K562 (cell line): ENCODE results near the gene XBP1. TPM values are rescaled to one million over a fixed set of nuclear protein-coding genes. Genes with fewer than 3 reads are reported as not detected.

Source experiments
- ATAC-seq: fragments of 200-7000 bp; cut with Tn5 transposase; 3 replicates; pipeline ENCODE4 v1.9.1; 2020; ENCODE audit warnings: moderate library complexity
- BruUV-seq: library from RNA; stranded (reverse); fragments of 400-500 nt; replicated peaks from 2 replicates; lab custom pipeline; 2021; lab: Mats Ljungman, UMichigan
- CTCF ChIA-PET: fragments of 300-600 bp; formaldehyde crosslinking; extraction: SDS; loops from one replicate; lab custom pipeline; 2021; ENCODE audit warnings: low intra/inter-chr PET ratio; lab: Yijun Ruan, JAX
- POLR2A ChIA-PET: fragments of 300-600, 350-650 bp; sonication (Branson Sonifier 250); formaldehyde crosslinking; extraction: SDS; loops from one replicate; lab custom pipeline; 2021; ENCODE audit warnings: antibody characterized with exemption, inconsistent platforms; lab: Yijun Ruan, JAX
- DNase-seq, 4 experiments: peaks; one replicate each; pipeline versions ENCODE4 v3.0.0 to v3.0.0-alpha.2; 2011 to 2018; ENCODE audit warnings: low spot score in 3 of 4, mixed read lengths in 3 of 4; ENCODE audit errors: extremely low read depth in 1 of 4
- FAIRE-seq: peaks from 2 replicates; lab custom pipeline; 2011; peaks lifted over from hg19 to GRCh38; lab: Jason Lieb, UNC
- H2AFZ ChIP-seq: 2 replicates; pipeline ENCODE4 v1.6.0; 2011; ENCODE audit warnings: low read depth, low read length, control low read depth, inconsistent platforms
- H3K27ac ChIP-seq: fragments of 200-600 bp; 3 replicates; pipeline ENCODE4 v1.8.0; 2011; ENCODE audit warnings: low read depth, mild to moderate bottlenecking, control low read depth, inconsistent platforms, low read length, moderate library complexity, mixed read lengths; ENCODE audit errors: extremely low read depth
- H3K27me3 ChIP-seq, 2 experiments: fragments of 300-600 bp in 1 of 2; 2 replicates in 1 of 2; 3 replicates in 1 of 2; pipeline versions ENCODE4 v1.6.0 to v1.8.0; 2011; ENCODE audit warnings: inconsistent platforms in 2 of 2, low read length in 2 of 2, mild to moderate bottlenecking in 1 of 2, mixed read lengths in 1 of 2, moderate library complexity in 1 of 2; ENCODE audit not compliant: control insufficient read depth in 2 of 2, insufficient read depth in 2 of 2
- H3K36me3 ChIP-seq: fragments of 300-600 bp; 3 replicates; pipeline ENCODE4 v1.8.0; 2011; ENCODE audit warnings: mild to moderate bottlenecking, low read length, inconsistent platforms; ENCODE audit not compliant: control insufficient read depth, insufficient read depth
- H3K4me1 ChIP-seq, 2 experiments: fragments of 200-600 bp in 1 of 2; replicated peaks in 1 of 2; 2 replicates in 1 of 2; 3 replicates in 1 of 2; pipeline versions ENCODE4 v1.5.1 to v1.8.0; 2011; ENCODE audit warnings: inconsistent platforms in 2 of 2, low read length in 2 of 2, mild to moderate bottlenecking in 1 of 2, mixed read lengths in 1 of 2, moderate library complexity in 1 of 2; ENCODE audit not compliant: control insufficient read depth in 2 of 2, insufficient read depth in 2 of 2
- H3K4me2 ChIP-seq: 2 replicates; pipeline ENCODE4 v1.6.1; 2011; ENCODE audit warnings: low read length, control low read depth, inconsistent platforms, mixed read lengths; ENCODE audit not compliant: insufficient read depth
- H3K4me3 ChIP-seq: fragments of 200-600 bp; sonication (generic), shearing (Covaris generic); 2 replicates; pipeline ENCODE4 v1.5.1; 2016; ENCODE audit warnings: control low read depth, inconsistent platforms
- H3K79me2 ChIP-seq: fragments of 200-600 bp; 3 replicates; pipeline ENCODE4 v1.8.0; 2011; ENCODE audit warnings: low read length, inconsistent platforms; ENCODE audit not compliant: control insufficient read depth, insufficient read depth
- H3K9ac ChIP-seq, 2 experiments: 2 replicates each; pipeline versions ENCODE4 v1.6.0 to v1.6.1; 2011; ENCODE audit warnings: low read depth in 2 of 2, low read length in 2 of 2, control low read depth in 1 of 2, inconsistent platforms in 1 of 2, mild to moderate bottlenecking in 1 of 2, mixed read lengths in 1 of 2; ENCODE audit not compliant: insufficient read depth in 1 of 2
- H3K9me1 ChIP-seq: one replicate; pipeline ENCODE4 v1.6.0; 2011; ENCODE audit warnings: inconsistent platforms, mild to moderate bottlenecking, low read length, moderate library complexity; ENCODE audit not compliant: control insufficient read depth, insufficient read depth
- H3K9me3 ChIP-seq: replicated peaks from 2 replicates; pipeline ENCODE4 v1.5.1; 2011; ENCODE audit warnings: low read depth, low read length, inconsistent platforms; ENCODE audit not compliant: control insufficient read depth, insufficient read depth
- H4K20me1 ChIP-seq: replicated peaks from 2 replicates; pipeline ENCODE4 v1.6.1; 2011; ENCODE audit warnings: low read length, inconsistent platforms, mixed read lengths; ENCODE audit not compliant: control insufficient read depth, insufficient read depth
- C11orf30 ChIP-seq: fragments of 450-650 bp; IDR thresholded peaks from 2 replicates; pipeline ENCODE4 v1.6.1; 2016; ENCODE audit warnings: low read depth, mild to moderate bottlenecking
- DIDO1 ChIP-seq: fragments of 450-650 bp; IDR thresholded peaks from 2 replicates; pipeline ENCODE4 v1.6.1; 2016; ENCODE audit warnings: low read depth, missing biosample characterization, missing genetic modification characterization
- FOSL1 ChIP-seq: fragments of 200-800 bp; sonication (Bioruptor generic); conservative IDR thresholded peaks from 2 replicates; pipeline ENCODE4 v1.6.1; 2016; ENCODE audit warnings: missing genetic modification characterization, missing compliant biosample characterization
- MTA1 ChIP-seq: fragments of 450-650 bp; IDR thresholded peaks from 2 replicates; pipeline ENCODE4 v1.6.1; 2017; ENCODE audit warnings: borderline replicate concordance
- NFXL1 ChIP-seq: fragments of 450-650 bp; formaldehyde crosslinking; IDR thresholded peaks from 2 replicates; pipeline ENCODE4 v1.4.0; 2021; ENCODE audit warnings: mild to moderate bottlenecking
- RAD51 ChIP-seq: fragments of 450-650 bp; IDR thresholded peaks from 2 replicates; pipeline ENCODE4 v1.7.1; 2016; ENCODE audit warnings: low read depth, mild to moderate bottlenecking, borderline replicate concordance
- RCOR1 ChIP-seq, 2 experiments: IDR thresholded peaks; 2 replicates each; pipeline ENCODE4 v1.6.1; 2012; ENCODE audit warnings: low read depth in 2 of 2, low read length in 2 of 2, borderline replicate concordance in 1 of 2, improper control_type of control experiment in 1 of 2
- SIRT6 ChIP-seq: IDR thresholded peaks from one replicate; pipeline ENCODE4 v1.6.1; 2012; ENCODE audit warnings: low read depth, mild to moderate bottlenecking, control low read depth, inconsistent platforms, low read length, moderate library complexity
- SRSF3 ChIP-seq: fragments of 200-400 bp; formaldehyde crosslinking; IDR thresholded peaks from 2 replicates; pipeline ENCODE4 v1.6.1; 2016; ENCODE audit warnings: mild to moderate bottlenecking, low read length, moderate library complexity; ENCODE audit not compliant: insufficient read depth
- SRSF9 ChIP-seq: fragments of 200-400 bp; formaldehyde crosslinking; IDR thresholded peaks from 2 replicates; pipeline ENCODE4 v1.6.1; 2017; ENCODE audit warnings: low read depth, low read length, borderline replicate concordance
- ZFX ChIP-seq: sonication (generic); formaldehyde crosslinking; IDR thresholded peaks from 2 replicates; pipeline ENCODE4 v1.8.0; 2022; ENCODE audit warnings: mild to moderate bottlenecking, missing genetic modification reagents, moderate library complexity
- ZKSCAN8 ChIP-seq: fragments of 200-800 bp; sonication (Bioruptor generic); IDR thresholded peaks from 2 replicates; pipeline ENCODE4 v1.6.1; 2016; ENCODE audit warnings: missing genetic modification characterization, missing compliant biosample characterization
- ZNF124 ChIP-seq: sonication (generic); formaldehyde crosslinking; IDR thresholded peaks from 2 replicates; pipeline ENCODE4 v1.8.1; 2022; ENCODE audit warnings: missing genetic modification reagents
- ZNF354B ChIP-seq: fragments of 250-450 bp; sonication (Bioruptor Pico); IDR thresholded peaks from 2 replicates; pipeline ENCODE4 v1.4.0; 2020
- ZNF445 ChIP-seq: fragments of 250-450 bp; sonication (Bioruptor Pico); IDR thresholded peaks from 2 replicates; pipeline ENCODE4 v1.4.0; 2020; ENCODE audit warnings: low read depth, mild to moderate bottlenecking, moderate library complexity
- WGBS: fragments of 100-300 bp; shearing (Covaris generic); methylation state at CpG from one replicate; pipeline ENCODE4 v1.1.6; 2016; ENCODE audit warnings: low coverage, mixed read lengths; ENCODE audit not compliant: insufficient coverage; ENCODE audit errors: missing lambda C conversion rate; 5-methylcytosine and 5-hydroxymethylcytosine counted together
- in situ Hi-C: fragments of 300-500 bp; cut with MboI; formaldehyde crosslinking; loops from 4 replicates; pipeline ENCODE4 v1.15.0; 2018; ENCODE audit warnings: inconsistent platforms, mixed read lengths
- intact Hi-C: fragments of 100-400 bp; cut with micrococcal nuclease; formaldehyde crosslinking; loops from 2 replicates; pipeline ENCODE4 v1.14.2; 2022
- polyA plus RNA-seq, 8 experiments: library from polyadenylated mRNA; depleted of rRNA in 4 of 8; stranded (reverse) in 5 of 8; unstranded in 3 of 8; fragments of >200 nt; fragmentation: Nextera tagmentation in 2 of 8; fragmentation: Illumina TruSeq in 1 of 8; extraction: Ambion mirVana in 2 of 8; extraction: Trizol in 1 of 8; gene quantifications; 2 replicates each; pipeline versions ENCODE4 v1.2.1 to v1.2.3, GENCODE V29; 2011 to 2014; ENCODE audit warnings: inconsistent platforms in 1 of 8, missing spikeins in 1 of 8
- total RNA-seq, 7 experiments: library from RNA; depleted of rRNA in 6 of 7; stranded (reverse); fragments of >200 nt in 6 of 7; fragmentation: Illumina TruSeq in 2 of 7; extraction: Trizol in 2 of 7; gene quantifications; 2 replicates each; pipeline versions ENCODE4 v1.2.1 to v1.2.3, GENCODE V29; 2011 to 2021; ENCODE audit warnings: low replicate concordance in 1 of 7
- TF ChIP-seq, protein P1 (sequence below): fragments of 450-650 bp; formaldehyde crosslinking; IDR thresholded peaks from 2 replicates; pipeline ENCODE4 v1.4.0; 2020; ENCODE audit warnings: mild to moderate bottlenecking, moderate library complexity
- TF ChIP-seq, protein P2 (sequence below): sonication (generic); formaldehyde crosslinking; IDR thresholded peaks from 2 replicates; pipeline ENCODE4 v1.8.0; 2022; ENCODE audit warnings: mild to moderate bottlenecking, missing genetic modification reagents, borderline replicate concordance
- TF ChIP-seq, protein P3 (sequence below): IDR thresholded peaks from 2 replicates; pipeline ENCODE4 v1.6.1; 2014; ENCODE audit warnings: antibody characterized with exemption

Gene XBP1
- total and polyA plus RNA-seq, 9 of the 15 experiments (the other 6 are each of a cell fraction or from before 2014, with no cell fraction given): 25.0 to 218 (median 94.6) TPM

DNA sequence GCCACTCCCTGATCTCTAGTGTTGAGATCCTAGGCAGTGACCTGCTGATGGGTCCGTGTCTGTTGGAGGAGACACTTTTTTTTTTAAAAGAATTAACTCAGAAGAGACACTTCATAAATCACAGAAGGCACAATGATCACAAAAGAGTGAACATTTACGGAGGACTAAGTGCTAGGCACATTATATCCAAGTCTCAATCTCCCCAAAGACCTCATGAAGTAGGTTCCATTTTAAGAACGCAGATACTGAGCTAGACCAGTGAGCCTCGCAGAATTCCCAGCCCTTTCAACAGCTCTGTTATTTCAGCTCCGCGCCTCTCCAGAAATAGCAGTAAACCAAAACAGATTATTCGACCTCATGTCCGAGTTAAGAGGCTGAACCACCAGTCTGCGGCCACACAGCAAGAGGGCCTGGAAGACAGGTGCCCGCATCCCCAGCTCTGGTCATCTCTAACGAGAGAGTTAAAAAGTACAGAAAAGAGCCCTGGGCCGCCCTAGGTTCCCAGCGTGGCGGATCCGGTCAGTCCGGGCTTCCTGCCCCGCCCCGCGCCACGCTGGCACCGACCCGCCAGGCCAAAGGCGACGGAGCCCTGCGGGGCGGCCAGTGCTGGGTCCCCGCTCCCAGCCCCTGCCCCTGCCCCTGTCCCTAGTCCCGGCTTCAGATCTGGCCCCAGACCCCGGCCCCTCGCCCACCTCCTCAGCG is 612 bp downstream of the XBP1 start:
- Histone ChIP-seq H3K27me3 (no peaks in the 10 kb centered on the region), H4K20me1 (peaks cover 16% of the 10 kb centered on the region), H2AFZ (no peak overlapping the region), H3K9me3 (no peaks in the 10 kb centered on the region), H3K9me1 (no peaks in the 10 kb centered on the region), H3K27ac (peak overlapping the region; percentile 98), H3K9ac (peak overlapping the region; percentile 96 to 97), H3K79me2 (peaks cover 77% of the 10 kb centered on the region), H3K4me3 (peak overlapping the region; percentile 98), H3K36me3 (peaks cover 41% of the 10 kb centered on the region), H3K4me2 (peak overlapping the region; percentile 82), H3K4me1 (peaks cover 8 to 9% of the 10 kb centered on the region in 2 experiments; a peak in 3 of 5 replicates)
- in situ Hi-C loops: no loop called here
- FAIRE-seq (no peak), ATAC-seq (peak; percentile 69), DNase-seq (peak; percentile 51 to 64 (median 58))
- TSS peak; percentile 42 for BruUV-seq
- ChIA-PET POLR2A (interaction anchor here (0.5 to 9.9 kb wide), 24 partner anchors 12 to 723 kb away, joined by 3 to 109 read pairs (median 4); partner anchors contain the start of genes CCDC117, CHEK2, EMID1 and EWSR1), CTCF (no interaction called here)
- WGBS: 0% methylated on average over 12 of the region's 31 CpGs
- intact Hi-C loops: no loop called here
- TF ChIP-seq SRSF3 (no peak), ZNF124 (CRISPR knock-in tag) (no peak), ZFX (no peak), SRSF9 (no peak), SIRT6 (no peak), C11orf30 (no peak), MTA1 (no peak), DIDO1 (tag) (no peak), RCOR1 (IDR thresholded peaks at IDR 0.05; ENCODE audit: borderline replicate concordance in 1 of 2, low read depth in 2 of 2, low read length in 2 of 2) (no peak), RAD51 (no peak), ZNF445 (CRISPR knock-in tag) (no peak), NFXL1 (no peak), ZNF354B (no peak), ZKSCAN8 (no peak), FOSL1 (no peak; the same call in 1 of the 2 replicates)
- TF ChIP-seq, protein P1, sequence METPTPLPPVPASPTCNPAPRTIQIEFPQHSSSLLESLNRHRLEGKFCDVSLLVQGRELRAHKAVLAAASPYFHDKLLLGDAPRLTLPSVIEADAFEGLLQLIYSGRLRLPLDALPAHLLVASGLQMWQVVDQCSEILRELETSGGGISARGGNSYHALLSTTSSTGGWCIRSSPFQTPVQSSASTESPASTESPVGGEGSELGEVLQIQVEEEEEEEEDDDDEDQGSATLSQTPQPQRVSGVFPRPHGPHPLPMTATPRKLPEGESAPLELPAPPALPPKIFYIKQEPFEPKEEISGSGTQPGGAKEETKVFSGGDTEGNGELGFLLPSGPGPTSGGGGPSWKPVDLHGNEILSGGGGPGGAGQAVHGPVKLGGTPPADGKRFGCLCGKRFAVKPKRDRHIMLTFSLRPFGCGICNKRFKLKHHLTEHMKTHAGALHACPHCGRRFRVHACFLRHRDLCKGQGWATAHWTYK (CRISPR knock-in tag): no peak
- TF ChIP-seq, protein P2, sequence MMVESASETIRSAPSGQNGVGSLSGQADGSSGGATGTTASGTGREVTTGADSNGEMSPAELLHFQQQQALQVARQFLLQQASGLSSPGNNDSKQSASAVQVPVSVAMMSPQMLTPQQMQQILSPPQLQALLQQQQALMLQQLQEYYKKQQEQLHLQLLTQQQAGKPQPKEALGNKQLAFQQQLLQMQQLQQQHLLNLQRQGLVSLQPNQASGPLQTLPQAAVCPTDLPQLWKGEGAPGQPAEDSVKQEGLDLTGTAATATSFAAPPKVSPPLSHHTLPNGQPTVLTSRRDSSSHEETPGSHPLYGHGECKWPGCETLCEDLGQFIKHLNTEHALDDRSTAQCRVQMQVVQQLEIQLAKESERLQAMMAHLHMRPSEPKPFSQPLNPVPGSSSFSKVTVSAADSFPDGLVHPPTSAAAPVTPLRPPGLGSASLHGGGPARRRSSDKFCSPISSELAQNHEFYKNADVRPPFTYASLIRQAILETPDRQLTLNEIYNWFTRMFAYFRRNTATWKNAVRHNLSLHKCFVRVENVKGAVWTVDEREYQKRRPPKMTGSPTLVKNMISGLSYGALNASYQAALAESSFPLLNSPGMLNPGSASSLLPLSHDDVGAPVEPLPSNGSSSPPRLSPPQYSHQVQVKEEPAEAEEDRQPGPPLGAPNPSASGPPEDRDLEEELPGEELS (CRISPR knock-in tag): no peak
- TF ChIP-seq, protein P3, sequence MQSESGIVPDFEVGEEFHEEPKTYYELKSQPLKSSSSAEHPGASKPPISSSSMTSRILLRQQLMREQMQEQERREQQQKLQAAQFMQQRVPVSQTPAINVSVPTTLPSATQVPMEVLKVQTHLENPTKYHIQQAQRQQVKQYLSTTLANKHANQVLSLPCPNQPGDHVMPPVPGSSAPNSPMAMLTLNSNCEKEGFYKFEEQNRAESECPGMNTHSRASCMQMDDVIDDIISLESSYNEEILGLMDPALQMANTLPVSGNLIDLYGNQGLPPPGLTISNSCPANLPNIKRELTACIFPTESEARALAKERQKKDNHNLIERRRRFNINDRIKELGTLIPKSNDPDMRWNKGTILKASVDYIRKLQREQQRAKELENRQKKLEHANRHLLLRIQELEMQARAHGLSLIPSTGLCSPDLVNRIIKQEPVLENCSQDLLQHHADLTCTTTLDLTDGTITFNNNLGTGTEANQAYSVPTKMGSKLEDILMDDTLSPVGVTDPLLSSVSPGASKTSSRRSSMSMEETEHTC: no peak
